ENCODE results near the gene TECPR2. TPM values are rescaled to one million over a fixed set of nuclear protein-coding genes. Genes with fewer than 3 reads are reported as not detected.
A peak's percentile ranks its signal among the peaks of the same experiment; 100 is the strongest.

The TECPR2 gene
- total and polyA plus RNA-seq, 8 donors: 3.3 to 18.2 (median 10.5) TPM

DNA sequence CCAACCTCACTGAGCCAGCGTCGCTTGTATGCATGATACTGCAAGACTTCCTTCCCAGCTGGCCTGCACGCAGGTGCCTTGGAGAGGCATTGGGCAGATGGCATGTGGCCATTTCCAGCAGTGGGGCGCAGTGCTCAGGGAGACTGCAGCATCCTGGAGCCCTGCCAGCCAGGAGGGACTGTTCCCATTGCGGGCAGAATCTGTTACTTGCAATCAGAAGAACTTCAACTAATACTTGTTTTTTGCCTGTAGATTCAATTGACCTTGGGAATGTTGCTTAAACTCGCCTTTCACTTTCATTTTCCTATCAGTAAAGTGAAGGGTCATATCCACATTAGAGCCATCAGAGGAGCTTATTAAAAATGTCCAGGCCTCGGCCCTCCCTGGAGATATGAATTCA is 117.0 kb downstream of the TECPR2 start:
- Histone ChIP-seq H3K9me3 (no peaks in the 10 kb centered on the region), H3K4me1 (peaks cover 0 to 7% (median 0%) of the 10 kb centered on the region in 3 donors), H3K36me3 (no peaks in the 10 kb centered on the region), H3K27ac (peak overlapping the region in 2 of 4 donors; percentile 49 to 50), H3K4me3 (peak overlapping the region in 2 of 4 donors; percentile 14 to 23), H3K27me3 (no peaks in the 10 kb centered on the region)
- intact Hi-C loops (cut with DNase I): no loop called here
- DNase-seq (peak; percentile 67 to 90 (median 78)), FAIRE-seq (no peak), ATAC-seq (peak; percentile 73 to 89 (median 78))
- WGBS, 2 donors: 13 to 14% methylated on average over 7 of the region's 7 CpGs
- no peak for TF ChIP-seq CTCF (IDR thresholded peaks at IDR 0.05)

DNA sequence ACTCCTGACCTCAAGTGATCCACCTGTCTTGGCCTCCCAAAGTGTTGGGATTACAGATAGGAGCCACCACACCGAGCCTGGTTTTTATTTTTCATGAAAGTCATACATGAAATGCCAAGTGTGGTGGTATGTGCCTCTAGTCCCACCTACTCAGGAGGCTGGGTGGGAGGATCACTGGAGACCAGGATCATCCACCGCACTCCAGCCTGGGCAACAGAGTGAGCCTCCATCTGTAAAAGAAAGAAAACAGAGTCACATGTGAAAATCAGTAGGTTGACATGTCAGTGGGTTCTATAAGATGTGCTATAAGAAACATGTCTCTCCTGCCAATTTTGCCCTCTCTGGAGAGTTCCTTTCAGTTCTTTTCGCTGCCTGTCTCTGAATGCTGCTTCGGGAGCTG is 118.6 kb downstream of the TECPR2 start:
- no peak for TF ChIP-seq CTCF (IDR thresholded peaks at IDR 0.05)
- ATAC-seq (no peak), DNase-seq (peak in 1 of 6 donors; percentile 0), FAIRE-seq (no peak)
- no peak overlapping the region for H3K27ac ChIP-seq
- peaks cover 0 to 7% (median 0%) of the 10 kb centered on the region in 3 donors for H3K4me1 ChIP-seq
- 97 to 99% methylated on average over 4 of the region's 4 CpGs for WGBS, 2 donors
- no peaks in the 10 kb centered on the region for H3K36me3 ChIP-seq
- H3K4me3 ChIP-seq: no peak overlapping the region
- no peaks in the 10 kb centered on the region for H3K9me3 ChIP-seq
- intact Hi-C loops (cut with DNase I): no loop called here
- H3K27me3 ChIP-seq: no peaks in the 10 kb centered on the region

GRCh38 chr14:102481791-102482238 is 119.1 kb downstream of the TECPR2 start:
- FAIRE-seq: no peak
- Histone ChIP-seq H3K4me3 (no peak overlapping the region), H3K27me3 (no peaks in the 10 kb centered on the region)

GRCh38 chr14:102484316-102484715 is 121.6 kb downstream of the TECPR2 start:
- intact Hi-C loops (cut with DNase I): no loop called here
- DNase-seq (peak in 1 of 6 donors; percentile 15), FAIRE-seq (no peak), ATAC-seq (no peak)
- H3K4me1 ChIP-seq: peaks cover 0 to 4% (median 0%) of the 10 kb centered on the region in 3 donors
- no peak for TF ChIP-seq CTCF (IDR thresholded peaks at IDR 0.05)
- WGBS, 2 donors: 88 to 95% methylated on average over 5 of the region's 5 CpGs
- H3K9me3 ChIP-seq: no peaks in the 10 kb centered on the region
- H3K27ac ChIP-seq: no peak overlapping the region
- no peaks in the 10 kb centered on the region for H3K36me3 ChIP-seq
- H3K4me3 ChIP-seq: no peak overlapping the region
- no peaks in the 10 kb centered on the region for H3K27me3 ChIP-seq

More at GRCh38 chr14:102481791-102482238, 119.1 kb downstream of the TECPR2 start:
- DNase-seq (peak in 1 of 6 donors; percentile 25), ATAC-seq (peak in 2 of 4 donors; percentile 23 to 28)
- intact Hi-C loops (cut with DNase I): no loop called here
- 91 to 97% methylated on average over 8 of the region's 8 CpGs for WGBS, 2 donors
- TF ChIP-seq CTCF (IDR thresholded peaks at IDR 0.05): no peak
- H3K4me1 ChIP-seq: peaks cover 0 to 7% (median 0%) of the 10 kb centered on the region in 3 donors
- no peaks in the 10 kb centered on the region for H3K36me3 ChIP-seq
- no peak overlapping the region for H3K27ac ChIP-seq
- H3K9me3 ChIP-seq: no peaks in the 10 kb centered on the region

GRCh38 chr14:102485693-102486512 is 123.2 kb downstream of the TECPR2 start:
- no peak for FAIRE-seq
- Histone ChIP-seq H3K27ac (no peak overlapping the region), H3K9me3 (no peaks in the 10 kb centered on the region), H3K36me3 (no peaks in the 10 kb centered on the region), H3K4me3 (no peak overlapping the region), H3K4me1 (no peaks in the 10 kb centered on the region), H3K27me3 (no peaks in the 10 kb centered on the region)
- 90 to 96% methylated on average over 11 of the region's 11 CpGs for WGBS, 2 donors
- intact Hi-C loops (cut with DNase I): no loop called here
- DNase-seq: peak in 2 of 6 donors; percentile 8 to 23
- no peak for TF ChIP-seq CTCF (IDR thresholded peaks at IDR 0.05)
- ATAC-seq: no peak

All from pancreas (tissue), 10 donors.